SH-SY5Y (cell line): Measurements from ENCODE around the gene MIF.

Source experiments
- GATA2 ChIP-seq: IDR thresholded peaks from 2 replicates; pipeline ENCODE4 v1.6.1; 2011; ENCODE audit warnings: mild to moderate bottlenecking, low read depth, low read length
- GATA3 ChIP-seq: IDR thresholded peaks from 2 replicates; pipeline ENCODE4 v1.6.1; 2011; ENCODE audit warnings: low read depth, mild to moderate bottlenecking, low read length, moderate library complexity

DNA sequence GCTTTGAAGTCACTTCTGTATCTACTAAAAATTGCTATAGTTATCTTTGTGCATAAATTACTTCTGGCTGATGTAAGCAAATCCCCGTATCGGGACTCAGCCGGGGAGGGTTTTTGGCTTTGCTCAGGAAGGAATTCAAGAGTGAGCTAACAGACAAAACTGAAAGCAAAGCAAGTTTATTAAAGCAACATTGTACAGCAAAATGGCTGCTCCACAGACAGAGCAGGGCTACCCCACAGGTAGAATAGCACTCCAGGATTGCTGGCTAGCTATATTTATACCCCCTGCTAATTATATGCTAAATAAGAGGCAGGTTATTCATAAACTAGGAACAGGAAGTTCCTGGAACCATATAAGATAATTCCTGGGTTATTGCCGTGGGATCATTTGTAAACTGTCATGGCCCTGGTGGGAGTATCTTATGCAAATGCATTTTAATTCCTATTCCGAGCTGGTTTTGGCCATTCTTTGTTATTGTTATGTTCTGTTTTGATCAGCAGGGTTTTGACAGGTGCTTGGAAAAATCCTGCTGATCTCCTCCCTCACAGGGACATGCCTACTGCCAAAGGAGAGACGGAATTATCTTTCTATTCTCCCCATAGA lies 15.2 kb downstream of the MIF start:
- TF ChIP-seq GATA3 (no peak), GATA2 (no peak)
